Measurements from ENCODE around the gene KXD1.

DNA sequence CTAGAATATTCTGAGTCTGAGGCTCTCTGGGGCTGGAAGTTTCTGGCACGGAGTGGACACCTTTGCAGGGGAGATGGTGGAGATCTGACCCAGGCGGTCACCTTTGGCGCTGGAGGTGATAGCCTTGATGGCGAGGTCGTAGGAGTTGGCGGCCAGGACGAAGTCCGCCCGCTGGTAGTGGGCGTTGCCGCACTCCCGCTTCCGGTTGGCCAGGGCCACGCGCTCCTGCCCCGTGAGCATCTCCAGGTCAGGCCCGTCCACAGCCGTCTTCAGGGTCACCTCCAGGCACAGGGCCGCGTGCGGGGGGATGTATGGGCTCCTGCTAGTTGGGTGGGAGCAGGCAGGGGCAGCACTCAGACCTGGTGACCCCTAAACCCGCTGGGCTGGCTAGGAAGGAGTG lies 19.6 kb upstream of the KXD1 start:
- TF ChIP-seq, protein P1, sequence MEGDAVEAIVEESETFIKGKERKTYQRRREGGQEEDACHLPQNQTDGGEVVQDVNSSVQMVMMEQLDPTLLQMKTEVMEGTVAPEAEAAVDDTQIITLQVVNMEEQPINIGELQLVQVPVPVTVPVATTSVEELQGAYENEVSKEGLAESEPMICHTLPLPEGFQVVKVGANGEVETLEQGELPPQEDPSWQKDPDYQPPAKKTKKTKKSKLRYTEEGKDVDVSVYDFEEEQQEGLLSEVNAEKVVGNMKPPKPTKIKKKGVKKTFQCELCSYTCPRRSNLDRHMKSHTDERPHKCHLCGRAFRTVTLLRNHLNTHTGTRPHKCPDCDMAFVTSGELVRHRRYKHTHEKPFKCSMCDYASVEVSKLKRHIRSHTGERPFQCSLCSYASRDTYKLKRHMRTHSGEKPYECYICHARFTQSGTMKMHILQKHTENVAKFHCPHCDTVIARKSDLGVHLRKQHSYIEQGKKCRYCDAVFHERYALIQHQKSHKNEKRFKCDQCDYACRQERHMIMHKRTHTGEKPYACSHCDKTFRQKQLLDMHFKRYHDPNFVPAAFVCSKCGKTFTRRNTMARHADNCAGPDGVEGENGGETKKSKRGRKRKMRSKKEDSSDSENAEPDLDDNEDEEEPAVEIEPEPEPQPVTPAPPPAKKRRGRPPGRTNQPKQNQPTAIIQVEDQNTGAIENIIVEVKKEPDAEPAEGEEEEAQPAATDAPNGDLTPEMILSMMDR (conservative IDR thresholded peaks at IDR 0.05) = no peak
- no peak for TF ChIP-seq ZFX (IDR thresholded peaks at IDR 0.05)

Data from C4-2B (cell line).